K562 (cell line): ENCODE data around the gene SLC22A12. TPM values are rescaled to one million over a fixed set of nuclear protein-coding genes. Genes with fewer than 3 reads are reported as not detected.

Experiments
- ATAC-seq: fragments of 200-7000 bp; cut with Tn5 transposase; 3 replicates; pipeline ENCODE4 v1.9.1; 2020; ENCODE audit warnings: moderate library complexity
- BruUV-seq: library from RNA; stranded (reverse); fragments of 400-500 nt; replicated peaks from 2 replicates; lab custom pipeline; 2021; lab: Mats Ljungman, UMichigan
- CTCF ChIA-PET: fragments of 300-600 bp; formaldehyde crosslinking; extraction: SDS; loops from one replicate; lab custom pipeline; 2021; ENCODE audit warnings: low intra/inter-chr PET ratio; lab: Yijun Ruan, JAX
- POLR2A ChIA-PET: fragments of 300-600, 350-650 bp; sonication (Branson Sonifier 250); formaldehyde crosslinking; extraction: SDS; loops from one replicate; lab custom pipeline; 2021; ENCODE audit warnings: antibody characterized with exemption, inconsistent platforms; lab: Yijun Ruan, JAX
- DNase-seq, 4 experiments: peaks; one replicate each; pipeline versions ENCODE4 v3.0.0 to v3.0.0-alpha.2; 2011 to 2018; ENCODE audit warnings: low spot score in 3 of 4, mixed read lengths in 3 of 4; ENCODE audit errors: extremely low read depth in 1 of 4
- FAIRE-seq: peaks from 2 replicates; lab custom pipeline; 2011; peaks lifted over from hg19 to GRCh38; lab: Jason Lieb, UNC
- H2AFZ ChIP-seq: 2 replicates; pipeline ENCODE4 v1.6.0; 2011; ENCODE audit warnings: low read depth, low read length, control low read depth, inconsistent platforms
- H3K27ac ChIP-seq: fragments of 200-600 bp; 3 replicates; pipeline ENCODE4 v1.8.0; 2011; ENCODE audit warnings: low read depth, mild to moderate bottlenecking, control low read depth, inconsistent platforms, low read length, moderate library complexity, mixed read lengths; ENCODE audit errors: extremely low read depth
- H3K27me3 ChIP-seq, 2 experiments: fragments of 300-600 bp in 1 of 2; 2 replicates in 1 of 2; 3 replicates in 1 of 2; pipeline versions ENCODE4 v1.6.0 to v1.8.0; 2011; ENCODE audit warnings: inconsistent platforms in 2 of 2, low read length in 2 of 2, mild to moderate bottlenecking in 1 of 2, mixed read lengths in 1 of 2, moderate library complexity in 1 of 2; ENCODE audit not compliant: control insufficient read depth in 2 of 2, insufficient read depth in 2 of 2
- H3K36me3 ChIP-seq: fragments of 300-600 bp; 3 replicates; pipeline ENCODE4 v1.8.0; 2011; ENCODE audit warnings: mild to moderate bottlenecking, low read length, inconsistent platforms; ENCODE audit not compliant: control insufficient read depth, insufficient read depth
- H3K4me1 ChIP-seq, 2 experiments: fragments of 200-600 bp in 1 of 2; replicated peaks in 1 of 2; 2 replicates in 1 of 2; 3 replicates in 1 of 2; pipeline versions ENCODE4 v1.5.1 to v1.8.0; 2011; ENCODE audit warnings: inconsistent platforms in 2 of 2, low read length in 2 of 2, mild to moderate bottlenecking in 1 of 2, mixed read lengths in 1 of 2, moderate library complexity in 1 of 2; ENCODE audit not compliant: control insufficient read depth in 2 of 2, insufficient read depth in 2 of 2
- H3K4me2 ChIP-seq: 2 replicates; pipeline ENCODE4 v1.6.1; 2011; ENCODE audit warnings: low read length, control low read depth, inconsistent platforms, mixed read lengths; ENCODE audit not compliant: insufficient read depth
- H3K4me3 ChIP-seq: fragments of 200-600 bp; sonication (generic), shearing (Covaris generic); 2 replicates; pipeline ENCODE4 v1.5.1; 2016; ENCODE audit warnings: control low read depth, inconsistent platforms
- H3K79me2 ChIP-seq: fragments of 200-600 bp; 3 replicates; pipeline ENCODE4 v1.8.0; 2011; ENCODE audit warnings: low read length, inconsistent platforms; ENCODE audit not compliant: control insufficient read depth, insufficient read depth
- H3K9ac ChIP-seq, 2 experiments: 2 replicates each; pipeline versions ENCODE4 v1.6.0 to v1.6.1; 2011; ENCODE audit warnings: low read depth in 2 of 2, low read length in 2 of 2, control low read depth in 1 of 2, inconsistent platforms in 1 of 2, mild to moderate bottlenecking in 1 of 2, mixed read lengths in 1 of 2; ENCODE audit not compliant: insufficient read depth in 1 of 2
- H3K9me1 ChIP-seq: one replicate; pipeline ENCODE4 v1.6.0; 2011; ENCODE audit warnings: inconsistent platforms, mild to moderate bottlenecking, low read length, moderate library complexity; ENCODE audit not compliant: control insufficient read depth, insufficient read depth
- H3K9me3 ChIP-seq: replicated peaks from 2 replicates; pipeline ENCODE4 v1.5.1; 2011; ENCODE audit warnings: low read depth, low read length, inconsistent platforms; ENCODE audit not compliant: control insufficient read depth, insufficient read depth
- H4K20me1 ChIP-seq: replicated peaks from 2 replicates; pipeline ENCODE4 v1.6.1; 2011; ENCODE audit warnings: low read length, inconsistent platforms, mixed read lengths; ENCODE audit not compliant: control insufficient read depth, insufficient read depth
- E2F4 ChIP-seq: sonication (generic); formaldehyde crosslinking; IDR thresholded peaks from 2 replicates; pipeline ENCODE4 v1.8.0; 2022; ENCODE audit warnings: mild to moderate bottlenecking, low read depth, missing genetic modification reagents
- HDAC2 ChIP-seq: fragments of 450-650 bp; IDR thresholded peaks from 2 replicates; pipeline ENCODE4 v1.6.1; 2016; ENCODE audit warnings: mild to moderate bottlenecking
- HES1 ChIP-seq: fragments of 450-650 bp; IDR thresholded peaks from 2 replicates; pipeline ENCODE4 v1.6.1; 2016; ENCODE audit warnings: low read depth, mild to moderate bottlenecking, moderate library complexity
- HMGN3 ChIP-seq: IDR thresholded peaks from 2 replicates; pipeline ENCODE4 v1.6.1; 2011; ENCODE audit warnings: borderline replicate concordance, low read depth, mild to moderate bottlenecking, mixed read lengths, low read length; ENCODE audit not compliant: insufficient read length; ENCODE audit errors: extremely low read depth
- ILF3 ChIP-seq: fragments of 450-650 bp; IDR thresholded peaks from 2 replicates; pipeline ENCODE4 v1.6.1; 2018; ENCODE audit warnings: antibody characterized with exemption, mild to moderate bottlenecking, moderate library complexity, borderline replicate concordance
- RNF219 ChIP-seq: fragments of 250-450 bp; sonication (Bioruptor Pico); IDR thresholded peaks from 2 replicates; pipeline ENCODE4 v1.5.0; 2022; ENCODE audit warnings: mild to moderate bottlenecking
- ZFP1 ChIP-seq: fragments of 450-650 bp; formaldehyde crosslinking; IDR thresholded peaks from 2 replicates; pipeline ENCODE4 v1.4.0; 2020; ENCODE audit warnings: mild to moderate bottlenecking, mixed read lengths
- ZNF12 ChIP-seq: sonication (generic); formaldehyde crosslinking; IDR thresholded peaks from 2 replicates; pipeline ENCODE4 v1.4.0; 2020; ENCODE audit warnings: mild to moderate bottlenecking, missing genetic modification reagents
- ZNF444 ChIP-seq: fragments of 250-450 bp; sonication (Bioruptor Pico); IDR thresholded peaks from 2 replicates; pipeline ENCODE4 v1.4.0; 2020; ENCODE audit warnings: mild to moderate bottlenecking, moderate library complexity
- WGBS: fragments of 100-300 bp; shearing (Covaris generic); methylation state at CpG from one replicate; pipeline ENCODE4 v1.1.6; 2016; ENCODE audit warnings: low coverage, mixed read lengths; ENCODE audit not compliant: insufficient coverage; ENCODE audit errors: missing lambda C conversion rate; 5-methylcytosine and 5-hydroxymethylcytosine counted together
- in situ Hi-C: fragments of 300-500 bp; cut with MboI; formaldehyde crosslinking; loops from 4 replicates; pipeline ENCODE4 v1.15.0; 2018; ENCODE audit warnings: inconsistent platforms, mixed read lengths
- intact Hi-C: fragments of 100-400 bp; cut with micrococcal nuclease; formaldehyde crosslinking; loops from 2 replicates; pipeline ENCODE4 v1.14.2; 2022
- polyA plus RNA-seq, 8 experiments: library from polyadenylated mRNA; depleted of rRNA in 4 of 8; stranded (reverse) in 5 of 8; unstranded in 3 of 8; fragments of >200 nt; fragmentation: Nextera tagmentation in 2 of 8; fragmentation: Illumina TruSeq in 1 of 8; extraction: Ambion mirVana in 2 of 8; extraction: Trizol in 1 of 8; gene quantifications; 2 replicates each; pipeline versions ENCODE4 v1.2.1 to v1.2.3, GENCODE V29; 2011 to 2014; ENCODE audit warnings: inconsistent platforms in 1 of 8, missing spikeins in 1 of 8
- total RNA-seq, 7 experiments: library from RNA; depleted of rRNA in 6 of 7; stranded (reverse); fragments of >200 nt in 6 of 7; fragmentation: Illumina TruSeq in 2 of 7; extraction: Trizol in 2 of 7; gene quantifications; 2 replicates each; pipeline versions ENCODE4 v1.2.1 to v1.2.3, GENCODE V29; 2011 to 2021; ENCODE audit warnings: low replicate concordance in 1 of 7
- TF ChIP-seq, protein P1 (sequence below): fragments of 450-650 bp; conservative IDR thresholded peaks from 2 replicates; pipeline ENCODE4 v1.6.1; 2016; ENCODE audit warnings: missing genetic modification characterization, low read depth, mild to moderate bottlenecking, control low read depth, missing compliant biosample characterization

Gene SLC22A12
- total and polyA plus RNA-seq, 9 of the 15 experiments (the other 6 are each of a cell fraction or from before 2014, with no cell fraction given): not detected

GRCh38 chr11:64543818-64544217 lies 47.2 kb upstream of the SLC22A12 start (continued):
- TF ChIP-seq RNF219 (no peak), HES1 (no peak), ILF3 (no peak)
- TF ChIP-seq, protein P1, sequence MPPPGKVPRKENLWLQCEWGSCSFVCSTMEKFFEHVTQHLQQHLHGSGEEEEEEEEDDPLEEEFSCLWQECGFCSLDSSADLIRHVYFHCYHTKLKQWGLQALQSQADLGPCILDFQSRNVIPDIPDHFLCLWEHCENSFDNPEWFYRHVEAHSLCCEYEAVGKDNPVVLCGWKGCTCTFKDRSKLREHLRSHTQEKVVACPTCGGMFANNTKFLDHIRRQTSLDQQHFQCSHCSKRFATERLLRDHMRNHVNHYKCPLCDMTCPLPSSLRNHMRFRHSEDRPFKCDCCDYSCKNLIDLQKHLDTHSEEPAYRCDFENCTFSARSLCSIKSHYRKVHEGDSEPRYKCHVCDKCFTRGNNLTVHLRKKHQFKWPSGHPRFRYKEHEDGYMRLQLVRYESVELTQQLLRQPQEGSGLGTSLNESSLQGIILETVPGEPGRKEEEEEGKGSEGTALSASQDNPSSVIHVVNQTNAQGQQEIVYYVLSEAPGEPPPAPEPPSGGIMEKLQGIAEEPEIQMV (tag): 0 out of 2 replicates have a peak, but pooled peaks have one; percentile 38

DNA sequence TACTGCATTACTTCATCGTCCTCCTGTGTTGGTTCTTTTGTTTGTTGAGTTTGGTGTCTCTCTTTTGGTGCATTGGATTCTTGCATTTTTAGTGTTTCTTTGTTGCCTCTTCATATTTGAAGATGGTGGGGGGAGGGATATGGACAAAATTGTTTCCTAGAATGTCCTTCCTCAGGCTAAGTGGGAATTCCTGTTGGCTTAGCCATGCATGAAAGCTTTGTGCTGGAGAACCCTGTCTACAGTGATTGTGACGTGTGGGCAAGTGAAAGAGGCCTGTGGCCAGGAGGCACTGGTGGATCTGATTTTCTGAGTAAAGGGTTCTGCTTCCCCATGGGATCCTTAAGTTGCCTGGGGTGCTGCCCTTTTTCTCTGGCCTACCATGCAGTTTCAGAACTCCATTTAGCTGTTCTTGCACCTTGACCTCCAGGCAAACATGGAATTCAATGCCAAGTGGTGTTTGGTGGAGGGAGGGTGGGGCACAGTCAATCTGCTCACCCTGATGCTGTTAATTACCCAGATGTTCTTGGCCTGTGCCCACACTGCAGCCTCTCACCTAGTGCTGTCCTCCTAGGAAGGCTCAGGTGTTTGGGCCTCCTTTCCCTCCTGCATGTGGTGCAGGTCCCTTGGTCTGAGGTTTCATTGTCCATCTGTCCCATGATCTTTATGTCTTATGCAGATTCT lies 46.3 kb upstream of the SLC22A12 start:
- H4K20me1 ChIP-seq: no peaks in the 10 kb centered on the region; the same call in 1 of the 2 replicates
- H3K4me3 ChIP-seq: no peak overlapping the region
- FAIRE-seq: no peak
- H2AFZ ChIP-seq: no peak overlapping the region
- CTCF ChIA-PET: no interaction called here
- DNase-seq: no peak
- POLR2A ChIA-PET: no interaction called here
- no peaks in the 10 kb centered on the region for H3K36me3 ChIP-seq
- in situ Hi-C loops (no loop called here), intact Hi-C loops (no loop called here)
- peaks cover 34 to 78% of the 10 kb centered on the region in 2 experiments for H3K27me3 ChIP-seq
- H3K9me3 ChIP-seq: no peaks in the 10 kb centered on the region
- no peak overlapping the region for H3K4me2 ChIP-seq
- no peaks in the 10 kb centered on the region for H3K9me1 ChIP-seq
- no peaks in the 10 kb centered on the region for H3K79me2 ChIP-seq
- H3K27ac ChIP-seq: no peak overlapping the region
- peaks cover 0 to 6% of the 10 kb centered on the region in 2 experiments; a peak in 1 of 5 replicates for H3K4me1 ChIP-seq
- H3K9ac ChIP-seq: no peak overlapping the region
- BruUV-seq: no TSS peak
- ATAC-seq: no peak
- WGBS: 0% methylated on average over 2 of the region's 2 CpGs
- TF ChIP-seq ZNF444 (CRISPR knock-in tag): no peak
- TF ChIP-seq HDAC2: no peak
- no peak for TF ChIP-seq E2F4 (CRISPR knock-in tag)
- TF ChIP-seq ZNF12 (CRISPR knock-in tag): no peak
- TF ChIP-seq HMGN3: no peak
- no peak for TF ChIP-seq ZFP1 (CRISPR knock-in tag)
